Panc1 (cell line): ENCODE results near the gene SETDB1.

Source experiments
- CTCF ChIP-seq: fragments of 450-650 bp; IDR thresholded peaks from 2 replicates; pipeline ENCODE4 v1.5.1; 2017; ENCODE audit warnings: mild to moderate bottlenecking
- POLR2AphosphoS5 ChIP-seq: IDR thresholded peaks from 2 replicates; pipeline ENCODE4 v1.6.1; 2012; ENCODE audit warnings: mild to moderate bottlenecking, low read depth, low read length, moderate library complexity
- REST ChIP-seq, 2 experiments: IDR thresholded peaks; 2 replicates each; pipeline ENCODE4 v1.6.1; 2011 to 2012; ENCODE audit warnings: low read depth in 2 of 2, control low read depth in 1 of 2, low read length in 1 of 2, mild to moderate bottlenecking in 1 of 2, moderate library complexity in 1 of 2; ENCODE audit not compliant: insufficient read depth in 1 of 2
- SIN3A ChIP-seq: IDR thresholded peaks from 2 replicates; pipeline ENCODE4 v1.6.1; 2012; ENCODE audit warnings: low read depth, mild to moderate bottlenecking, low read length, moderate library complexity, borderline replicate concordance; ENCODE audit not compliant: insufficient read depth
- TCF7L2 ChIP-seq: IDR thresholded peaks from 2 replicates; pipeline ENCODE4 v1.6.1; 2011; ENCODE audit warnings: mild to moderate bottlenecking, low read depth, low read length, inconsistent platforms

GRCh38 chr1:151013518-151013917 is 87.4 kb downstream of the SETDB1 start:
- TF ChIP-seq REST (IDR thresholded peaks at IDR 0.05; ENCODE audit: insufficient read depth in 1 of 2, low read depth in 2 of 2, low read length in 1 of 2) = no peak
- TF ChIP-seq CTCF = no peak
- no peak for TF ChIP-seq POLR2AphosphoS5
- TF ChIP-seq SIN3A = no peak
- no peak for TF ChIP-seq TCF7L2
